IMR-90 (cell line): ENCODE data around the gene ZNF554. TPM values are rescaled to one million over a fixed set of nuclear protein-coding genes. Genes with fewer than 3 reads are reported as not detected.

Experiments used
- ATAC-seq: fragments of 200-7000 bp; cut with Tn5 transposase; 2 replicates; pipeline ENCODE4 v1.9.1; 2020; ENCODE audit warnings: low read depth, mild to moderate bottlenecking, moderate library complexity
- BruUV-seq: library from RNA; stranded (reverse); fragments of 400-500 nt; replicated peaks from 2 replicates; lab custom pipeline; 2021; lab: Mats Ljungman, UMichigan
- CTCF ChIA-PET: fragments of 300-600 bp; formaldehyde crosslinking; extraction: SDS; loops from one replicate; lab custom pipeline; 2021; ENCODE audit warnings: antibody characterized with exemption; lab: Yijun Ruan, JAX
- POLR2A ChIA-PET: fragments of 300-600 bp; sonication (Branson Sonifier 250); formaldehyde crosslinking; loops from one replicate; lab custom pipeline; 2022; ENCODE audit warnings: antibody characterized with exemption; ENCODE audit not compliant: unreplicated experiment; lab: Charles Lee
- DNase-seq: peaks from one replicate; pipeline ENCODE4 v3.0.0; 2013
- H2AFZ ChIP-seq: replicated peaks from 2 replicates; pipeline ENCODE3; 2013; ENCODE audit warnings: low read length, mild to moderate bottlenecking; ENCODE audit not compliant: poor library complexity
- H2AK5ac ChIP-seq: 2 replicates; pipeline ENCODE4 v1.6.1; 2013; ENCODE audit warnings: low read depth, low read length, inconsistent platforms
- H2AK9ac ChIP-seq: replicated peaks from 2 replicates; pipeline ENCODE3; 2013; ENCODE audit warnings: mild to moderate bottlenecking, low read depth, low read length, moderate library complexity; ENCODE audit not compliant: poor library complexity
- H2BK120ac ChIP-seq: 2 replicates; pipeline ENCODE4 v1.6.1; 2013; ENCODE audit warnings: low read depth, low read length, inconsistent platforms
- H2BK15ac ChIP-seq: 3 replicates; pipeline ENCODE4 v1.6.1; 2013; ENCODE audit warnings: low read depth, low read length, inconsistent platforms
- H2BK20ac ChIP-seq: 2 replicates; pipeline ENCODE4 v1.6.1; 2013; ENCODE audit warnings: low read depth, mild to moderate bottlenecking, inconsistent platforms, low read length, moderate library complexity
- H2BK5ac ChIP-seq: 2 replicates; pipeline ENCODE4 v1.6.1; 2013; ENCODE audit warnings: mild to moderate bottlenecking, low read depth, low read length, inconsistent platforms; ENCODE audit not compliant: poor library complexity, severe bottlenecking
- H3K14ac ChIP-seq: replicated peaks from 2 replicates; pipeline ENCODE4 v1.6.1; 2013; ENCODE audit warnings: low read depth, low read length, inconsistent platforms
- H3K18ac ChIP-seq: 2 replicates; pipeline ENCODE4 v1.6.1; 2013; ENCODE audit warnings: low read depth, low read length, control low read depth
- H3K23ac ChIP-seq: 2 replicates; pipeline ENCODE4 v1.6.1; 2013; ENCODE audit warnings: low read depth, low read length, inconsistent platforms
- H3K27ac ChIP-seq: 2 replicates; pipeline ENCODE4 v1.5.1; 2013; ENCODE audit warnings: mild to moderate bottlenecking, control low read depth, low read length; ENCODE audit not compliant: insufficient read depth
- H3K27me3 ChIP-seq: 2 replicates; pipeline ENCODE4 v1.6.1; 2013; ENCODE audit warnings: low read length; ENCODE audit not compliant: control insufficient read depth, insufficient read depth
- H3K36me3 ChIP-seq: 2 replicates; pipeline ENCODE4 v1.6.1; 2013; ENCODE audit warnings: low read length, mixed read lengths; ENCODE audit not compliant: control insufficient read depth, insufficient read depth
- H3K4ac ChIP-seq: 2 replicates; pipeline ENCODE4 v1.6.1; 2013; ENCODE audit warnings: low read depth, low read length, inconsistent platforms
- H3K4me1 ChIP-seq: 2 replicates; pipeline ENCODE4 v1.6.1; 2013; ENCODE audit warnings: low read length, mixed read lengths; ENCODE audit not compliant: control insufficient read depth, insufficient read depth
- H3K4me2 ChIP-seq: 2 replicates; pipeline ENCODE4 v1.6.1; 2013; ENCODE audit warnings: low read depth, mild to moderate bottlenecking, control low read depth, low read length, moderate library complexity
- H3K4me3 ChIP-seq: 2 replicates; pipeline ENCODE4 v1.5.1; 2013; ENCODE audit warnings: low read depth, mild to moderate bottlenecking, control low read depth, low read length, moderate library complexity; ENCODE audit not compliant: insufficient read depth
- H3K56ac ChIP-seq: 2 replicates; pipeline ENCODE4 v1.6.1; 2013; ENCODE audit warnings: low read length, inconsistent platforms; ENCODE audit not compliant: insufficient read depth; ENCODE audit errors: extremely low read depth
- H3K79me1 ChIP-seq, 2 experiments: 2 replicates each; pipeline ENCODE4 v1.6.1; 2013; ENCODE audit warnings: low read length in 2 of 2, inconsistent platforms in 1 of 2, low read depth in 1 of 2
- H3K9ac ChIP-seq: 2 replicates; pipeline ENCODE4 v1.6.1; 2013; ENCODE audit warnings: low read depth, low read length, control low read depth
- H3K9me1 ChIP-seq: 2 replicates; pipeline ENCODE4 v1.6.1; 2013; ENCODE audit warnings: low read length, inconsistent platforms; ENCODE audit not compliant: insufficient read depth
- H3K9me3 ChIP-seq: 2 replicates; pipeline ENCODE4 v1.6.1; 2013; ENCODE audit warnings: low read length; ENCODE audit not compliant: control insufficient read depth, insufficient read depth
- H4K20me1 ChIP-seq: 2 replicates; pipeline ENCODE4 v1.6.1; 2013; ENCODE audit warnings: low read length, inconsistent platforms; ENCODE audit not compliant: insufficient read depth
- H4K5ac ChIP-seq: 2 replicates; pipeline ENCODE4 v1.6.1; 2013; ENCODE audit warnings: mild to moderate bottlenecking, low read depth, low read length, control low read depth
- H4K8ac ChIP-seq, 2 experiments: 2 replicates each; pipeline ENCODE4 v1.6.1; 2013; ENCODE audit warnings: low read depth in 2 of 2, low read length in 2 of 2, control low read depth in 1 of 2, inconsistent platforms in 1 of 2
- H4K91ac ChIP-seq: 2 replicates; pipeline ENCODE4 v1.6.1; 2013; ENCODE audit warnings: low read depth, low read length, inconsistent platforms; ENCODE audit not compliant: insufficient read depth
- BHLHE40 ChIP-seq: fragments of 150-350 bp; IDR thresholded peaks from 2 replicates; pipeline ENCODE4 v1.6.1; 2016; ENCODE audit warnings: mild to moderate bottlenecking, low read depth, low read length
- CHD1 ChIP-seq: IDR thresholded peaks from 2 replicates; pipeline ENCODE4 v1.6.1; 2012; ENCODE audit warnings: low read depth, low read length, improper control_type of control experiment
- FOS ChIP-seq: fragments of 150-350 bp; IDR thresholded peaks from 2 replicates; pipeline ENCODE4 v1.6.1; 2016; ENCODE audit warnings: low read depth, low read length
- MAFK ChIP-seq: IDR thresholded peaks from 2 replicates; pipeline ENCODE4 v1.6.1; 2012; ENCODE audit warnings: low read depth, low read length, improper control_type of control experiment
- MAZ ChIP-seq: IDR thresholded peaks from 2 replicates; pipeline ENCODE4 v1.6.1; 2012; ENCODE audit warnings: low read depth, mild to moderate bottlenecking, low read length, improper control_type of control experiment, moderate library complexity, borderline replicate concordance
- POLR2A ChIP-seq: IDR thresholded peaks from 2 replicates; pipeline ENCODE4 v1.6.1; 2012; ENCODE audit warnings: mild to moderate bottlenecking, low read depth, low read length
- RAD21 ChIP-seq: IDR thresholded peaks from 2 replicates; pipeline ENCODE4 v1.6.1; 2012; ENCODE audit warnings: low read length, improper control_type of control experiment
- RFX5 ChIP-seq: IDR thresholded peaks from 2 replicates; pipeline ENCODE4 v1.8.0; 2012; ENCODE audit warnings: low read depth, mild to moderate bottlenecking, low read length, moderate library complexity
- SMC3 ChIP-seq: fragments of 150-350 bp; IDR thresholded peaks from 2 replicates; pipeline ENCODE4 v1.6.1; 2016; ENCODE audit warnings: low read depth, mild to moderate bottlenecking, antibody characterized with exemption, low read length, moderate library complexity
- WGBS, 2 experiments: methylation state at CpG; one replicate each; pipeline versions ENCODE4 v1.1.5 to v1.1.7; 2013; ENCODE audit warnings: missing lambda C conversion rate in 2 of 2; ENCODE audit not compliant: insufficient read length in 1 of 2; ENCODE audit errors: extremely low coverage in 2 of 2; 5-methylcytosine and 5-hydroxymethylcytosine counted together
- dilution Hi-C: fragments of 300-500 bp; cut with HindIII; formaldehyde crosslinking; loops from one replicate; pipeline ENCODE4 v1.14.3; 2018; ENCODE audit warnings: low sequenced_read_pairs; ENCODE audit not compliant: unreplicated experiment
- in situ Hi-C: fragments of 300-500 bp; cut with MboI; formaldehyde crosslinking; loops from 3 replicates; pipeline ENCODE4 v1.14.3; 2019; ENCODE audit warnings: low sequenced_read_pairs, inconsistent platforms, mixed read lengths
- intact Hi-C: fragments of 100-400 bp; cut with micrococcal nuclease; formaldehyde crosslinking; loops from 2 replicates; pipeline ENCODE4 v1.10.0; 2022
- polyA plus RNA-seq, 3 experiments: library from polyadenylated mRNA; depleted of rRNA; stranded (reverse); fragments of >200 nt; gene quantifications; 2 replicates each; pipeline ENCODE4 v1.2.3, GENCODE V29; 2012; ENCODE audit warnings: low replicate concordance in 1 of 3
- total RNA-seq: library from RNA; depleted of rRNA; stranded (reverse); fragments of >200 nt; gene quantifications from 2 replicates; pipeline ENCODE4 v1.2.3, GENCODE V29; 2012

ZNF554 gene
- total and polyA plus RNA-seq, 2 of the 4 experiments (the other 2 are of a cell fraction) = 1.5 to 3.0 TPM

GRCh38 chr19:2877398-2878331 lies 58.0 kb downstream of the ZNF554 start (continued):
- no peak for TF ChIP-seq CHD1

DNA sequence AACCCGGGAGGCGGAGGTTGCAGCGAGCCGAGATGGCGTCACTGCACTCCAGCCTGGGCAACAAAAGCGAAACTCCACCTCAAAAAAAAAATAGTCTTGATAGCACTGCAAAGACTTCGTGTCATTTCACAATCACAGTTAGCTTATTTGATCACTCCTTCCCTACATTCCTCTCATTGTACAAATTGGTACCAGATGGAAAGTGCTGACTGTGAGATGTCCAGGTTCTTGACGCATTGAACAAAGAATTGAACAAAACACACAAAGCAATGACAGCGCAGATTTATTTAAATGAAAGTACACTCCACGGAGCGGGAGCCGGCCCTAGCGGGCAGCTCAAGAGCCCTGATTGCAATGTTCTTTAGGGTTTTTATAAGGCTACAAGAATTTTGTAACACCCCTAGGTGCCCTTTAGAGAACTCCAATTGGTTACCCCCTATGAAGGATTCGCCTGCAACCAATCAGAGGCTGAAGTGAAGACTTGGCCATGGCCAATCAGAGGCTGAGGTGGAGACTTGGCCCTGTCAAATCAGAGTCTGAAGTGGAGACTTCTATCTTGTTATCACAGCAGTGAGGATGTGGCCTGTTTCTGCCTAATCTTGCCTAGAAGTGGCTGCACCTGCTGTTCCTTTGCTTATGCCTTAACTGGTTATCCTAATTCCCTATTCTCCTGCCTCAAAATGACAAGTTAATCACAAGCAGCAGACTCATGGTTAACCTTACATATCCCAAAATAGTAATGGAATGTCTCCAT lies 64.2 kb downstream of the ZNF554 start:
- Histone ChIP-seq H2BK5ac (no peak overlapping the region), H2AK5ac (no peak overlapping the region), H3K56ac (no peak overlapping the region), H3K9me1 (no peaks in the 10 kb centered on the region), H3K4me3 (no peak overlapping the region), H3K23ac (no peak overlapping the region), H3K4me2 (no peak overlapping the region), H4K20me1 (no peaks in the 10 kb centered on the region), H3K4ac (no peak overlapping the region), H2AFZ (no peak overlapping the region), H3K14ac (no peak overlapping the region), H3K27ac (no peak overlapping the region), H3K9ac (no peak overlapping the region), H2BK120ac (no peak overlapping the region), H2BK20ac (no peak overlapping the region), H3K4me1 (no peaks in the 10 kb centered on the region), H2AK9ac (no peak overlapping the region), H4K8ac (no peak overlapping the region), H3K18ac (no peak overlapping the region), H4K91ac (no peak overlapping the region), H2BK15ac (no peak overlapping the region), H3K9me3 (peaks cover 1% of the 10 kb centered on the region; the same call in 1 of the 2 replicates), H3K36me3 (no peaks in the 10 kb centered on the region), H4K5ac (no peak overlapping the region), H3K79me1 (no peaks in the 10 kb centered on the region), H3K27me3 (no peaks in the 10 kb centered on the region)
- DNase-seq (no peak), ATAC-seq (no peak)
- dilution Hi-C loops = no loop called here
- no TSS peak for BruUV-seq
- WGBS, 2 experiments = 60% methylated on average over 1 of the region's 14 CpGs; no CpG with 5 or more reads in 1 of the 2 experiments
- CTCF ChIA-PET = no interaction called here
- intact Hi-C loops = no loop called here
- POLR2A ChIA-PET = no interaction called here
- in situ Hi-C loops = no loop called here
- TF ChIP-seq SMC3 = no peak
- no peak for TF ChIP-seq MAFK
- TF ChIP-seq CHD1 = no peak
- TF ChIP-seq FOS = no peak
- TF ChIP-seq RAD21 = no peak
- no peak for TF ChIP-seq RFX5
- no peak for TF ChIP-seq MAZ
- no peak for TF ChIP-seq POLR2A
- TF ChIP-seq BHLHE40 = no peak
